GM18508 (cell line): ENCODE data around the gene ZNF532.
"Not testable (repeated sequence)": the region's sequence is repeated elsewhere in the genome, so short reads cannot be mapped to it uniquely, and the experiment has no call there.

ENCODE experiments used
- ATAC-seq: cut with Tn5 transposase; IDR thresholded peaks from one replicate; pipeline ENCODE4 v1.9.1; 2021; ENCODE audit warnings: moderate number of reproducible peaks; ENCODE audit not compliant: insufficient read depth, unreplicated experiment

ZNF532 gene, protein sequence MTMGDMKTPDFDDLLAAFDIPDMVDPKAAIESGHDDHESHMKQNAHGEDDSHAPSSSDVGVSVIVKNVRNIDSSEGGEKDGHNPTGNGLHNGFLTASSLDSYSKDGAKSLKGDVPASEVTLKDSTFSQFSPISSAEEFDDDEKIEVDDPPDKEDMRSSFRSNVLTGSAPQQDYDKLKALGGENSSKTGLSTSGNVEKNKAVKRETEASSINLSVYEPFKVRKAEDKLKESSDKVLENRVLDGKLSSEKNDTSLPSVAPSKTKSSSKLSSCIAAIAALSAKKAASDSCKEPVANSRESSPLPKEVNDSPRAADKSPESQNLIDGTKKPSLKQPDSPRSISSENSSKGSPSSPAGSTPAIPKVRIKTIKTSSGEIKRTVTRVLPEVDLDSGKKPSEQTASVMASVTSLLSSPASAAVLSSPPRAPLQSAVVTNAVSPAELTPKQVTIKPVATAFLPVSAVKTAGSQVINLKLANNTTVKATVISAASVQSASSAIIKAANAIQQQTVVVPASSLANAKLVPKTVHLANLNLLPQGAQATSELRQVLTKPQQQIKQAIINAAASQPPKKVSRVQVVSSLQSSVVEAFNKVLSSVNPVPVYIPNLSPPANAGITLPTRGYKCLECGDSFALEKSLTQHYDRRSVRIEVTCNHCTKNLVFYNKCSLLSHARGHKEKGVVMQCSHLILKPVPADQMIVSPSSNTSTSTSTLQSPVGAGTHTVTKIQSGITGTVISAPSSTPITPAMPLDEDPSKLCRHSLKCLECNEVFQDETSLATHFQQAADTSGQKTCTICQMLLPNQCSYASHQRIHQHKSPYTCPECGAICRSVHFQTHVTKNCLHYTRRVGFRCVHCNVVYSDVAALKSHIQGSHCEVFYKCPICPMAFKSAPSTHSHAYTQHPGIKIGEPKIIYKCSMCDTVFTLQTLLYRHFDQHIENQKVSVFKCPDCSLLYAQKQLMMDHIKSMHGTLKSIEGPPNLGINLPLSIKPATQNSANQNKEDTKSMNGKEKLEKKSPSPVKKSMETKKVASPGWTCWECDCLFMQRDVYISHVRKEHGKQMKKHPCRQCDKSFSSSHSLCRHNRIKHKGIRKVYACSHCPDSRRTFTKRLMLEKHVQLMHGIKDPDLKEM (N-terminal part only)

DNA sequence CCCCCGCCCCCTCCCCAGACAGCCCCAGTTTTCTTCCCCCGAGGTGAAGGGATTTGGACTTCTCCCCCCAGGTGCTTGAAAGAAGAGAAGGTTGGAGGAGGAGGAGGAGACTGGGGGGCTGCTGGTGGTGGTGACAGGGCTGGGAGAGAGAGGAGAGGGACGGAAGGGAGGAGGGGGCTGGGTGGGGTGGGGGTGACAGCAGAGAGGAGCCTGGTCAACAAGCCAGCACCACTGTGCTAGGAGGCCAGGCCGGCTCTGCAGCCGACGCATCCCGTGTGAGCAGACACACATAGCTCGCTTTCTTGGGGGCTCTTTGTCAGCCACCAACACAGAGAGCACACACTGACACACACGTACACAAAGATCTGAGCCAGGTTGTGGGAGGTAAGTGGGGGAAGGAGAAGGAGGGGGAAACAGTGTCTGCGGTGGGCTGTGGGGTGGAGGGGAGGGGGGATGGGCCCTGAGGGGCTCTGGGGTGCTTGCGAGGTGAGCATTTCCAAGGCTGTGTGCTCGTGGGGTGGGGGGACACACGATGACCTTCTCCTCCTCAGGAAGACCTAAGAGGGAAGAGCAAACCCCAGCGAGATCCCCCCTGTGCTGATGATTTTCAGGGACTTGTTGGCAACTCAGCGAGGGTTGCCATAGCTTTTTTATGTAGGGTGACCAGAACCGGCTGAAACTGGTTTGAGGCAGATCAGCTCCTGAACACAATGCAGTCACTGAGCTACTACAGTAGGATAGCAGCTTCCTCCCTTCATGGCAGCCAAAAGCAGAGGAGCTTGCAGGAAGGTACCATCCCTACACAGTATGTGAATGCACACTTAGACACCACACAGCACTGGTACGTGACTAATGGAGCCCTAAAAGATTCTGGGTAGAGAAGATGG lies at the start of gene ZNF532:
Gene ZNF532, plus strand, starts transcription at position 732 of the 887 bp plus-strand sequence. CDS start 53,411 bp downstream, outside the sequence.
- no peak for ATAC-seq

DNA sequence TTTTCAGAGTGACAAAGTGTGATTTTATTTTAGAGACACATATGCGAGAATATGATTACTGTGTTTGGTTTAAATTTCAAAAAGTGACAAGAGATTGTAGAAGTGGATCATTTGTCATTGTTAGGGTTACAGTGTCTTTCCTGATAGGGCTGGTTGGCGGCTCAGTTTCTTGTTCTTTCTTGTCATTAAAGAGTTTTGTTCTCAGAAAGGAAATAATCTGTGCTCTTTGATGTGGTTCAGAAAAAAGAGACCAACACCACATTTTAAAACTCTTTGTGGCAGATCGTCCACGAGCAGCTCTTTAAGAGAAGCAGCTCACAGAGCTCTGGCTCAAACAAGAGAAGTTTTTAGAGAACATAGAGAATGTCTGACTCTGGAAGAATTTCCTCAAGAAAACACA lies 45.6 kb upstream of the ZNF532 start:
- no peak for ATAC-seq

DNA sequence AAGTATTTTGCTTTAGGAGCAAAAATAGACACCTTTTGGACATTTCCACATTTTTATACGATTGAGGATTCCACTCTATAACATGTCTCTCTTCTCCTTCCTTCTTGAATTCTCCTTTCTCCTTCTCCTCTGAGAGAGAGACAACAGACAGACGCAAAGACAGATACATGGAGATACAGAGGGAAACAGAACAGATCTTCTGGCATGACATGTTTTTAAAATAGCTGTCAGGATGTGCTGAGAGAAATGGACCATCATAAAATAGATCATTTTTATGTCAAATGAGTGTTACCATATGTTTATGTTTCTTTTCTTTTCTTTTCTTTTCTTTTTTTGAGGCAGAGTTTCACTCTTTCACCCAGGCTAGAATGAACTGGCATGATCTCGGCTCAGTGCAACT lies 44.4 kb upstream of the ZNF532 start:
- no peak for ATAC-seq

DNA sequence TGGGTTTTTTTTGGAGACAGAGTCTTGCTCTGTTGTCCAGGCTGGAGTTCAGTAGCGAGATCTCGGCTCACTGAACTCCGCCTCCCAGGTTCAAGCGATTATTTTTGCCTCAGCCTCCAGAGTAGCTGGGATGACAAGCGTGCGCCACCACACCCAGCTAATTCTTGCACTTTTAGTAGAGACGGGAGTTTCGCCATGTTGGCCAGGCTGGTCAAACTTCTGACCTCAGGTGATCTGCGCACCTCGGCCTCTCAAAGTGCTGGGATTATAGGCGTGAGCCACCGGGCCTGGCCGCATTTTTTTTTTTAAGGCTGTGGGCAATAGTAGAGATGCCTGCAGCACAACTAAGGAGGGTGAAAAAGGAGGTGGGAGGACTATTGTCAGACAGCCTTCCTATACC lies 41.7 kb upstream of the ZNF532 start:
- ATAC-seq = no peak

DNA sequence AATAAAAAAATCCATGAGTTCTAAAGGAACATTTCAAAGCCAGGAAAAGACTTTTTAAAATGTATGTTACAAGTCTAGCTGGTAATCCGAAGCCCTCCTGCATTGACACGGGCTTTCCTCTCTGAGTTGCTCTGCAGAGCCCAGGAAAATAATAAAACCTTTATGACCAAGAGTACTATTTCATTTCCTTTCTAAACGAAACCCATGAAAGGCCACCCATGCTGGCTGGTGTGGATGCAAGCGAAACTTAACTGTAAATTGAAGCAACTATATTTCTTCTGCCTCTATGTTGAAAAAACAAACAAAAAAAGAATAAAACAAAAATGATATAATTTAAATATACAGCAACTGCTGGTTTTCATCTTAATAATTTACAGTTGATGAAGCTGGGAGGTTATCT lies 41.3 kb upstream of the ZNF532 start:
- ATAC-seq = no peak

DNA sequence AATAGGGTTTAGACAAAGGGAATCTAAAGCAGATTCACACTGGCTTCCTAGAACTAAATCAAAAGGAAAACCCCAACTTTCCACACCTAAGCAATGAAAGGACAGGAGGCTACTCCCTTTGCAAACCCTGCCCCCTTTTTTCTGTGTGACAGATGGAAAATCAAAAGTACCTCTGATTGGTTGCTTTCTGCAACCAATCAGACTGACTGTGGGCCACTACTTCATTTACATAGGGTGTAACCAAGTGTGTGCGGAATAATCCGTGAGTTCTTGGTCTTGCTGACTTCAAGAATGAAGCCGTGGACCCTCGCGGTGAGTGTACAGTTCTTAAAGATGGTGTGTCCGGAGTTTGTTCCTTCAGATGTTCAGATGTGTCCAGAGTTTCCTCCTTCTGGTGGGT lies 37.8 kb upstream of the ZNF532 start:
- not testable (repeated sequence) for ATAC-seq

DNA sequence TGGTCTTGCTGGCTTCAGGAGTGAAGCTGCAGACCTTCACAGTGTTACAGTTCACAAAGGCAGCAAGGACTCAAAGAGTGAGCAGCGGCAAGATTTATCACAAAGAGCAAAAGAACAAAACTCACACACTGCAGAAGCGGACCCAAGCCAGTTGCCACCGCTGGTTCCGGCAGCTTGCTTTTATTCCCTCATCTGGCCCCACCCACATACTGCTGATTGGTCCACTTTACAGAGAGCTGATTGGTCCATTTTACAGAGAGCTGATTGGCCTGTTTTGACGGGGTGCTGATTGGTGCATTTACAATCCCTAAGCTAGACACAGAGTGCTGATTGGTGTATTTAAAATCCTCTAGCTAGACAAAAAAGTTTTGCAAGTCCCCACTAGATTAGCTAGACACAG lies 37.2 kb upstream of the ZNF532 start:
- no peak for ATAC-seq

DNA sequence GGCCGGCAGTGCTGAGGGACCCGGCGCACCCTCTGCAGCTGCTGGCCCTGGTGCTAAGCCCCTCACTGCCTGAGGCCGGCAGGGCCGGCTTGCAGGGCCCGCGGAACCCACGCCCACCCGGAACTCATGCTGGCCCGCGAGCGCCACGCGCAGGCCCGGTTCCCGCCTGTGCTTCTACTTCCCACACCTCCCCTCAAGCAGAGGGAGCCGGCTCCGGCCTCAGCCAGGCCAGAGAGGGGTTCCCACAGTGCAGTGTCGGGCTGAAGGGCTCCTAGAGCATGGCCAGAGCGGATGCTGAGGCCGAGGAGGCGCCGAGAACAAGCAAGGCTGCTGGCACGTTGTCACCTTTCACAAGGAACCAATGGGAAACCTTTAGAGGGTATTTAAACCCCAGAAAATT lies 36.8 kb upstream of the ZNF532 start:
- no peak for ATAC-seq

DNA sequence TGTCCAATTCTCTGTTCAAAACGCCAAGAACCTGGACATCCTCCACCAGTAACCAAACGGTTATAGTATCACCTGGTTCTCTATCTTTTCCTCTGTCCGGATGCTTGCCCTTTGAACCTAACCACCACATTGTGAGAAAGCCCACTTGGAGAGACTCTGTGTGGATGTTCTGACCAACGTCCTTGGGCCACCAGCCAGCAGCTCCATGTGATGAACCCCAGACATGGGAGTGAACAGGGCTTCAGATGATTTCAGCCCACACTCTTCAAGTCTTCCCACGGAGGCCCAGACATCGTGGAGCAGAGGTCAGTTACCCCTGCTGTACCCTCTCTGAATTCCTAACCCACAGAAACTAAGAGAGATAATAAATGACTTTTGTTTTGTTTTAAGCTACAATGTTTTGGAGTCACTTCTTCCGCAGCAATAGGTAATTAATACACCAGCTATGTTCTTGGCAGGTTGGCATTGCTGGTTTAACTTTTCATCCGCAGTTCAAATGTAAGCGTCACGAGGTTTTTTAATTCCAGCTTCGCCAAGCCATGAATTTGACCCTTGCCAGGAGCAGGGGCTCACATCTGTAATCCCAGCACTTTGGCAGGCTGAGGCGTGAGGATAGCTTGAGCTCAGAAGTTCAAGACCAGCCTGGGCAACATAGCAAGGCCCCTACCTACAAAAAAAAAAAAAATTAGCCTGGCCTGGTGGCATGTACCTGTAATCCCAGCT lies 36.1 kb upstream of the ZNF532 start:
- ATAC-seq = no peak

DNA sequence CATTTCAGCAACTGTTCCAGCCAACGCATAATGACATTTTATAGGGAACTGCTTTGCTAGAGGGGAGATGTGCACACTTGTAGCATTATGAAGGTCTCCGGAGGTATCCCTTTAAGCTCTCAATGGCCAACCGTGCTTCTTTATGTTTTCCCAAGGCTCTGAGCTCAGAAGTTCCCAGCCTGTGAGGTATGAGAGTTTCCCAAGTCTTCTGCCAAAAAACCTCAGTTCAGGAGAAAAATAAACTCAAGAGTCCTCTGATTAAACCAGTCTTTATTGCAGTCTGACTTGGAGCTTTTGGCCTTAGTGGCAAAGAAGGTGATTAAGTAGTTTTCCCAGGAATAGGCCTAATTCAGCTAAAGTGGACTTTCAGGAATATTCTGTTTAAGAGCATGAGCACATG lies 35.4 kb upstream of the ZNF532 start:
- ATAC-seq = no peak

DNA sequence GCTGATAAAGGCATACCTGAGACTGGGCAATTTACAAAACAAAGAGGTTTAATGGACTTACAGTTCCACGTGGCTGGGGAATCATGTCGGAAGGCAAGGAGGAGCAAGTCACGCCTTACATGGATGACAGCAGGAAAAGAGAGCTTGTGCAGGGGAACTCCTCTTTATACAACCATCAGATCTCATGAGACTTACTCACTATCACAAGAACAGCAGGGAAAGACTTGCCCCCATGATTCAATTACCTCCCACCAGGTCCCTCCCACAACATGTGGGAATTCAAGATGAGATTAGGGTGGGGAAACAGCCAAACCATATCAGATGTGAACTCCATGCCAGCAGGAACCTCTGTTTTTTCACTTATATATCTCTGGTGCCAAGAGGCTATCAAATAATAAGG lies 34.8 kb upstream of the ZNF532 start:
- not testable (repeated sequence) for ATAC-seq

DNA sequence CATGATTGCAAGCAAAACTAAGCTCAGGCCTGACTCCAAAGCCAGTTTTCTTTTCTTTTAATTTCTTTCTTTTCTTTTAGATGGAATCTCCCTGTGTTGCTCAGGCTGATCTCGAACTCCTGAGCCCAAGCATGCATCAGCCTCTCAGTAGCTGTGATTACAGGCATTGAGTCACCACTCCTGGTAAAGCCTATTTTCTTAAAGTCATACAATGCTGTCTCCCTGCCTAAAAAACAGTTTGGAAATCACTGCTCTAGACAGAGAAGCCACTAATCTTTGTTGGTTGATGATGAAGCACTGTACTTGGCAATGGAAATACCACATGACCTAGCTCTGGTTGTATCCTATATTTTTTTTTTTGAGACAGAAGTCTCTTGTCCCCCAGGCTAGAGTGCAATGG lies 33.1 kb upstream of the ZNF532 start:
- no peak for ATAC-seq

DNA sequence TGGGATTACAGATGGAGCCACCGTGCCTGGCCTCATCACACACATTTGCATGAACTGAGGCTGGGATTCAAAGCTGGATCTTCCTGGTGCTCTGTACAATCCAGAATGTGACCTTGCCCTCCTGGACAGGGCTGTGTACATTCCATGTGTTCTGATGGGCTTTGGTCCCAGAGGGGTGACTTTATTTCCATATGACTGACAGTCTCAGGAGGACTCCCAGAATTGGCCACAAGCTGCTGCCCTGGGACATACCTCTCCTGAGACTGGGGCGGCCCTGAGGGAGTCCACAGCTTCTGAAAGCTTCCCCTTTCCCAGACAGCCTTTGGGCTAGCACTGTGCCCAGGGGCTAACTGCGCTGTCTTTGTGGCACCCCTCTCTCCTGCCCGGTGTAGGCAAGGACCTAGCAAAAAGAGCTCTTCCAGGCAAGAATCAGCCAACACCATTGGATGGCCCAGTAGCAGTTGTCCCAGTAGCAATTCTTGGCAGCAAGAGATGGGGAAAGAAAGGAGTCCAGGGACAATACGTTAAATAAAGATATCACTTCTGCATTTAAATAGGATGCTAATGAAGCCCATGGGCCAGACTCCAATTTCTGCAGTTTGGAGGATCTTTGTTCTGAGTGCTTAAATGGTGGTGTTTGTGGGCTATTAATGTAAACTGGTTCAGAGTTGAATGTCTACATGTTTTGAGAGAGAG lies 26.4 kb upstream of the ZNF532 start:
- no peak for ATAC-seq

DNA sequence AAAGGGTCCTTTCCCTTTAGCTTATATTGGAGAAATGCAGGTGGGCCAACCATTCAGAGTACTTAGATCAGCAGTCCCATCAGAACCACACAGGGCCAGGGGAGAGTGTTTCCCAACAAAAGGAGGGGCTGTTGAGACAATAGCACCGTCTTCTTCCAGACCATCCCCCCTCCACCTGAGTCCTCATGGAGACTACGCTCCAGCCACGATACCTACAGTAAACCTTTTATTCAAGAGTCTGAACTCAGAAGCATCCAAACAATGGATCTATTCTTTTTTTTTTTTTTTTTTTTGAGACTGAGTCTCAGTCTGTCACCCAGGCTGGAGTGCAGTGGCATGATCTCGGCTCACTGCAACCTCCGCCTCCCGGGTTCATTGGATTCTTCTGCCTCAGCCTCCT lies 25.7 kb upstream of the ZNF532 start:
- ATAC-seq = no peak

DNA sequence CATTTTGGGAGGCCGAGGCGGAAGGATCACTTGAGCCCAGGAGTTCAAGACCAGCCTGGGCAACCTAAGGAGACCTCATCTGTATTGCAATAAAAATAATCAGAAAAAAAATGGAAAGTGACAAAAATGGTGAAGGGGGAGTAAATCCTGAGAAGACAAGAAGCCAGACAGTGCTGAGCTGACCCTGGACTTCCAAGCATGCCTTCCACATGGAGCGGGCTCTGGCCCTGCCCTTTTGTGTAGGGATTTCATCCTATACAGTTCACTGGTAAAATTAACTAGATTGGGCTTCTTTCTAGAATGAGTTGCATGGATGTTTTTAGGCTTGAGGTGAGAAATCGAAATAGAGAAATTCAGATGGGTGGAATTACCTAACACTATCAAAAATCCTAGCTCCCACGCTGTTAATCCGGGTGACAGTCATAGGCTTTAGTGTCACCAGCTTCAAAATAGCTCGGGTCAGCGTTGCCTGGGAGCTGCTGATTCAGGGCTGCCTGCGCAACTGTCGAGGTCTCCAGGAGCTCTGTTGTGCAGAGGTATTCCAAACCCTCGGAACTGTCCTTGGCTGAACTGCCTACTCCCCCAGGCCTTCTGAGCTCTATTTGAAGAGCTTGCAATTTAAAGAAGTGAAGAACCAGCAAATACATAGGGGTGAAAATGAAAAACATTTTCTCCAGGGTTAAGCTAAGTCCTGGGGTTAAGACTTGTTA lies 21.5 kb upstream of the ZNF532 start:
- no peak for ATAC-seq

DNA sequence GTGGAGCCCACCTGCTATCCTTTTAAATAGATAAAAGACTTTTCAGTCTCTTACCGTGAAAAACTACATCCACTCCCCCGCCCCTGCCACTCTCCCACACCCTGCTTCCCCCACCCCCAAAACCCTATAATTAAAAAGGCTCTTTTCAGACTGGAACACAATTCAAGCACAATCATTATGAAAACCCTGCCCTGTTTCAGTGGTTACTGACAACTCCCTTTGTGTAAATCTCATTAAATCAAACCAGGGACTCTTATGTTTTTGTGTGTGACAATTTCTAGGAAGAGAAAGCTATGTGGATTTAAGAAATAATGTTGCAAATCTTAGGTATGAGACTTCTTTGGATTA lies 21.0 kb upstream of the ZNF532 start:
- no peak for ATAC-seq

DNA sequence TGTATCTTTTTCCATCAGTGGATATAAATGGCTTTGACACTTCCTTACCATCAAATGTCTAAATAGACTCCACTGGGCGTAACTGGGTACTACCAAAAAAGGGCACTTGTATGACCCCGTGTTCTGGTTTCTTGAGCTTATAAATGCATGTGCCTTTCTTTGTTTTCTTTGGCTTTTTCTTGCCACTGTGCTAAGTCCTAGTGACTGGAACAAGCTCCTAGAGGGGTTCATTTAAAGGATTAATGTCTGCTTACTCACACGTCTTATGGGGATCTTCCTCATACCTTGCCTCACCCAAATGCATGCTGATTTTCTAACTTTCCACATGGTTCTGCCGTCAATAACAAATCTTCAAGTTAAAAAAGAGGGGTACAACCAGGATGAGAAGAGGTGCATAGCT lies 19.8 kb upstream of the ZNF532 start:
- ATAC-seq = no peak
